Stimulated activated CD4-positive, alpha-beta T cell treated with anti-CD3 and anti-CD28 coated beads, Interleukin-4, amount 100 ng/mL, for 24 hours (primary cell): ENCODE results near the gene GNPAT.
"Not testable (repeated sequence)": the region's sequence is repeated elsewhere in the genome, so short reads cannot be mapped to it uniquely, and the experiment has no call there.

Experiments
- DNase-seq: peaks from one replicate; pipeline ENCODE4 v3.0.0-alpha.2; 2020

The GNPAT gene

GRCh38 chr1:231240883-231241735 lies at the start of gene GNPAT:
GNPAT (plus strand) TSS chr1:231241212; CDS start chr1:231241379, 167 bp downstream.
- DNase-seq = peak; percentile 92

DNA sequence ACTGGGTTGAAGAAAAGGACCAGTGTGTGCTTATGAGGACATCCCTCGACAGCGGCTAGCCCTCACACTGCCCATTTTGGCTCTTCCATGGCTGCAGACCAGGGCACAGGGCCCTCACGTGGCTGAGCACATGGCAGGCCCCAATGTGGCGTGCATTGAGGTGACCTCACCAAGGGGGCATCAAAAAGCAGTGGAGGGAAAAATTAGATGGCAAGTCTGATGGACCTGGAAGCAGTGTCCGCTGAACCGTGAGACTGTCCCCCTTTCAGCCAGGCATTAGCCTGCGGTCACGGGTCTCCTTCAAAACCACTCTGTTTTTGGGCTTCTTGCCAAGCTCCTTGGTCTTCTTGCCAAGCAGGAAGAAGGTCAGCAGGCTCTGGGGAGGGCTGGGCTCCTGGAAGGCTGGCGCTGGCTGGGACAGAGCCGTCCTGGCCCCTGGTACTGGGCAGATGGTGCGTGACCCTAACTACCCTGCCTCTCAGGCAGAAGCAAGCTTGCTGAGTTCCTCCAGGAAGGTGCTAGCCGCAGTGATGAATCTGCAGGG lies 48.3 kb upstream of the GNPAT start:
- DNase-seq = no peak

DNA sequence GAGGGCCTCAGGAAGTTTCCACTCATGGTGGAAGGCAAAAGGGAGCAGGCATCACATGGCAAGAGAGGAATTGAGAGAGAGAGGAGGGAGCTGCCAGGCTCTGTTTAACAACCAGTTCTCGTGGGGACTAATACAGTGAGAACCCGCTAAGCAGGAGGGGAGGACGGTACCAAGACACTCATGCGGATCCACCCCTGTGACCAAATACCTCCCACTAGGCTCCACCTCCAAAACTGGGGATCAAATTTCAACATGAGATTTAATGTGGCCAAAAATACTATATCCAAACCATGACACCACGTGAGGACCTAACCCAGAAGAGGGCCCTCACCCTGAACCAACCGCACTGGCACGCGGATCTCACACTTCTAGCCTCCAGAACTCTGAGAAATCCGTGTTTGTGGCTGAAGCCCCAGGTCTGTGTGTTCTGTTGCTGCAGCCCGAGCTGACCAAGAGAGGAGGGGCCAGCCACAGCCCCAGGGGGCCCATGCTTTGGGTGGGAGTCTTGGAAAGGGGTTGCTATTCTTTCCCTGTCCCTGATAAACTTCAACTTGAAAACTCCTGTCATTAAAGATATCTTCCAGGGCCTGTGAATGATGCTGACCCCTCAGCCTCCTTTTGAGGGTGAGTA lies 47.2 kb upstream of the GNPAT start:
- no peak for DNase-seq

DNA sequence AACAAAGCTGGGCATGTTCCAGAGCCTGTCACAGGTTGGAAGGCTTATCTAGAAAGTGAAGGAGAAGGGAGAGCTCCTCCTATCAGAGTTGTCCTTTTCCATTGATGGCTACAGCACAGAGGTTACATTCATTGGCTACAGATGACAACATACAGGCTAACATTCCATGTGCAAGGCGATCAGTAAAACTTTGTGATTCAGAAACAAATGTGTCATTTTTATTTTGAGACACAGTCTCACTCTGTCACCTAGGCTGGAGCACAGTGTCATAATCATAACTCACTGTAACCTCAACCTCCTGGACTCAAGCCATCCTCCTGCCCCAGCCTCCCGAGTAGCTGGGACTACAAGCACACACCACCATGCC lies 46.6 kb upstream of the GNPAT start:
- no peak for DNase-seq

DNA sequence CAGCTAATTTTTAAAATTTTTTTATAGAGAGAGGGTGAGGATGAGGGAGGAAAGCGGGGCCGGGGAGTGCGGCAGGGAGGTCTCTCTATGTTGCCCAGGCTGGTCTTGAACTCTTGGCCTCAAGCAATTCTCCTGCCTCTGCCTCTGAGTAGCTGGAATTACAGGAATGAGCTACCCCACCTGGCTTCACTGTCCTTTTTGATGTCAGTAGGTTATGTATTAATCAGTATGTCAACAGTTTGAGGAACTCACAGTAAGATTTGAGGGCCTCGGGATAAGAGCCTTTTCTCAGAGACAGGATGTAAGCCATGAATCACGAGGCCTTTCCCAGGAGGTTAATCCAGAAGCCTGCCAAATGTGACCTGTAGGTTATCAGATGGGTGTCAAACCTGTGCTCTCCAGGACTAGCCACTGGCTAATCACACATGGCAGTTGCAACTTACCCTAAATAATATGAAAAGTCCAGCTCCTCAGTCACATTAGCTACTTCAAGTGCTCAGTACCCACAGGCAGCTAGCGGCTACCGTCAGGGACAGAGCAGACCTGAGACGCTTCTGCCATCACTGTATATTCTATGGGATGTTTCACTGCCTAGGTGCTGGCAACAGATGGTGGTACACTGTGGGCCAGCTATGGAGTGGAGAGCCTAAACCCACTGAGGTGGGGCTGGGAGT lies 46.0 kb upstream of the GNPAT start:
- DNase-seq = no peak

DNA sequence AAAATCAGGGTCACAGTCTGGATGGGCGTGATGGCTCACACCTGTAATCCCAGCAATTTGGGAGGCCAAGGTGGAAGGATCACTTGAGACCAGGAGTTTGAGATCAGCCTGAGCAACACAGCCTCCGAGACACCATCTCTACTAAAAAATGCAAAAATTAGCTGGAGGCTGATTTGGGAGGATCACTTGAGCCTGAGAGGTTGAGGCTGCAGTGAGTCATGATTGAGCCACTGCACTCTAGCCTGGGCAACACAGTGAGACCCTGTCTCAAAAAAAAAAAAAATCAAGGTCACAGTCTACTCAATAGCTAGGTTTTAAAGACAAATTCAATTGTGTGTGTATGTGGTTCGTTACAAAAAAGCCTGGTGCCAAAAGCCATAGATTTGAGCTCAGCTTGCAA lies 44.7 kb upstream of the GNPAT start:
- no peak for DNase-seq

DNA sequence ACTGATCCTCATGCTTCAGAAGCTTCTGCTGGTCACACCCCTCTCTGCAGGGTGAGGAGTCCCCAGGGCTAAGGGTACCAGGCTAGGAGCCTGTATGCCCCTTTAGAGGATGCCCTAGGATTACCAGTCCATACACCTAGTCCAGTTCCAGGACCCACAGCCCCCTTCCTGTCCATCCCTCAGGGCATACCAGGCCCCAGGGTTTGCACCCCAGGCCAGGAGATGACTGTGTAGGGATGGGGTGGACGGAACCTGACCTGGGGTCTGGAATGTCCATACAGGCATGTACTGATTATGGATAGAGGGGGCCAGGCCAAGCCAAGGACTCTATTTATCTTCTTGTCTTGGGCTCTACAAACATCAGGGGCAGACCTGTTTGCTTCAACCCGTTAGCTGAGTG lies 44.3 kb upstream of the GNPAT start:
- no peak for DNase-seq

- DNase-seq = no peak
These were observed 41.1 kb upstream of the GNPAT start for GRCh38 chr1:231199868-231200267.

DNA sequence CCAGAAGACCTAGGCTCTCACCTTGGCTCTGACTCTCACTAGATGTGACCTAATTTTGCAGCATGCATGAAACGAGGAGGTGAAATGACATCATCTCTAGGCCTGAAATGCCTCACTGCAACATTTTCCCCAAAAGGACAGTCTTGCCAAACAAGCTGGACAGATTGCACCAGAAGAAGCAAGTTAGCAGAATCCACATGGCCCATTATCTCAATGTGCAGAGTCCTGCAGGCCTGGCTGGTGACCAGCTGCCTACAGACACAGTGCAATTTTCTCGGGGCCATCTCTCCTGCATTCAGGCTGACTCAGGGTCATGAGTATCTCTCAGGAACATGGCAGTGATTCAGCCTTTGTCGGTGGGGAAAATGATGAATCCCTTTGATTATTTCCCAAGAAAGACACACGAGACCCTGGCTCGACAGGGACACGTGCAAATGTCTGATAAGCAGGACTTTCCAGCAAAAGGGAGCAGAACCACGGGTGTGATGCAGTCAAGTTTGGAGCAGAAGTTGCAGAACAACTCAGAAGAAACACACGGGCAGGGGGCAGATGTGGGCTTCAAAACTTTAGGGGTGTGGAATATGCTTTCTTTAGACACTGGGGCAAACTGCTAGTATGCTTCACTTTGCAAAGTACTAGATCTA lies 40.5 kb upstream of the GNPAT start:
- no peak for DNase-seq

GRCh38 chr1:231201375-231201978 lies 39.5 kb upstream of the GNPAT start:
- no peak for DNase-seq

- no peak for DNase-seq
These were observed 38.9 kb upstream of the GNPAT start for GRCh38 chr1:231201979-231202633.

GRCh38 chr1:231203259-231204057 lies 37.6 kb upstream of the GNPAT start:
- no peak for DNase-seq

- no peak for DNase-seq
These were observed 34.2 kb upstream of the GNPAT start for GRCh38 chr1:231206856-231207255.

- no peak for DNase-seq
These were observed 33.6 kb upstream of the GNPAT start for GRCh38 chr1:231207437-231207836.

GRCh38 chr1:231208980-231209379 lies 32.0 kb upstream of the GNPAT start:
- DNase-seq = no peak

DNA sequence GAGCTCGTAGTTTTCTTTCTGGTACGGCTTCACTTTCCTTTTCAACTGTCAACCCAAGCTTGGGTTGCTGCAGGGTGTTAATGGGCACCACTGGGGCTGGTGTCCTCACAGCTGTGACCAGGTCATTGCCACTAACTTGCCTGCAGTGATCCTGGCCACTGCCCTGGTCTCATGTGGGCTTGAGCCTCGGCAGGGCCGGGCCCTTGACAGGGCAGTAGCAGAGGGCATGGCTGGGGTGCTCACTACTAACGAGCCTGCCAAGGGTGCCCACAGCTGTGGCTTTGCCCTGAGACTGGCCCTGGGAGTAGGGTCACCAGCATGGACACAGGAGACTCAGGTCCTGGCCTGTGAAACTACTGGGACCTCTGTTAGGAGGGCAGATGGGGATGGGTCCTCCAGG lies 31.5 kb upstream of the GNPAT start:
- DNase-seq = no peak

DNA sequence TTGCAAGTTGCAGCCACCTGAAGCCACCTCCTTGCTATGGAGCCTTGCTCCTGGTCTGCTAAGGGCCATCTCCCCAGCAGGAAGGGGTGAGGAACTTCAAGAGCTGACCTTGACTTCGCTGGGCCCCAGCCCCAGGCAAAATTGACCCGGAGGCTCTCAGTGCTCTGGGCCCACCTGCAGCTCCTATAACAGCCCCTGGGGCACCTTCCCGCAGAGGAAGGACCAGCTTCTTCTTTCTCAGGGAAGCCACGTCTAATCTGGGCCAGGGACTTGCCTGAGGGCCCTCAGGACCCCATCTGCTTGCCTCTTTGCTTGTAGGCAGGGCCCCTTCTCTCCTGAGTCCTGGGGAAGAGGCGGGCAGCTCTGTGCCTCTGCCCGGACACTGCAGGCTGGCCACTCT lies 30.9 kb upstream of the GNPAT start:
- DNase-seq = no peak

DNA sequence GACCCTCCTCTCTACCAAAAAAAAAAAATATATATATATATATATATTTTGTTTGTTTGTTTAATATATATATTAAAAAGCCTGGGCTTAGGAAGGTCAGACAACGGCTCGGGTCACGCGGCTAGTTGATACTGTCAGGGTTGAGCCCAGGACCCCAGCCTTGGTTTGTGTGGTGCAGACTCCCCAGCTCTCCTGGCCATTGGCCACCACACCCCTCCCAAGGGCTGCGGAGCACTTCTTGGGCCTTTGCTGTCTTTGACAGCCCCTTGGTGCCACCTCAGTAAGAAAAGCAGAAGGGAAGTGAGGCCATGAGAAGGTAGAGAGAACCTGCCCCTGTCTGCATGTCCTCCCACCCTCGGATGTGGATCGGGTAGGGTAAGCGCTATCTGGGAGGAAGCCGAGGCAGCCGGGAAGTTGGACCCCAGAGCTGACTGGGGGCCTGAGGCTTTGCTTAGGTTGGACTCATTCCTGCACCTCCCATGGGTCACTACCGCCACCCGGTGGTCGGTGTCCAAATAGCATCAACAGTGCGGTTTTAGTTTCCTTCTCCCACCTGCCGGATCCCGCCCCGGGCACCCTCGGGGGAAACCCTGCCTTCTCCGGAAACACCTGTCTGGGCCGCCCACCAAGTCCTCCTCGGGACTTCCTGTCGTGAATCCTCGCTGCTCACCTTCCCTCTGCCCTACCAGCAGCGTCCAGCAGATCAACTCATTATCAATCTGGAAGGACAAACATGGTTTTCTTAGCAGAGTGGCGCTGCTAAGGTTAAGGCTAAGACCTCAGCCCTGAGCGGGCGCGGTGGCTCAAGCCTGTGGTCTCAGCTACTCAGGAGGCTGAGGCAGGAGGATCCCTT lies 29.8 kb upstream of the GNPAT start:
- peak; percentile 91 for DNase-seq

- not testable (repeated sequence) for DNase-seq
These were observed 28.7 kb upstream of the GNPAT start for GRCh38 chr1:231212301-231212700.

- DNase-seq = no peak
These were observed 27.0 kb upstream of the GNPAT start for GRCh38 chr1:231213831-231214573.
